Measurements from ENCODE around the gene OR4N5.

GRCh38 chr14:20143911-20144310 lies 5.3 kb downstream of the OR4N5 start:
- TF ChIP-seq CTCF (IDR thresholded peaks at IDR 0.05) (no peak), POLR2AphosphoS5 (IDR thresholded peaks at IDR 0.05) (no peak), POLR2A (IDR thresholded peaks at IDR 0.05) (no peak)
